NCI-H2107 treated with DMSO at 0.1 percent for 48 hours (cell line): ENCODE results near the gene COBL.

Experiments used
- DNase-seq: peaks from one replicate; lab custom pipeline; 2025; ENCODE audit not compliant: unreplicated experiment; lab: John Stamatoyannopoulos, UW

The COBL gene

DNA sequence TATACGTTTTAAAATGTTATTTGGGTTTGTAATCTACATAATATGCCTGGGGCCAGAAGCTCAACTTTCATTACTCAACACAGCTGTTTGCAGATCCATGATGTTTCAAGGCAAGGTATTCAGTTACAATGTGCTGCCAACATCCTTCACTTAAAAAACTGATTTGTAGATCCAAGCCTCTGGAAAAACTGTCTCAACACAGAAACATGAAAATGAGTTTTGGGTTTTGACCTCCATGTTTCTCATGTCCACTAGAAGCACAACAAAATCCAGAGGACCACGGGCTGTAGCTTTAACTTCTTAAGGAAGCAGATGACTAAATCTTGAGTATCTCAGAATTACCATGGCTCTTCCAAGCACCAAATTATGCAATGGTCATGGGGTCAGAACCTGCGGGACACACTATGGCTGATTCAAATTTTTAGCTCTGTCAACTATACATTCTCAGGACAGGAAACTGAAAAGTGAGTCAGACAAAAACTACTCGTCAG lies 286.9 kb downstream of the COBL start:
- DNase-seq, result no peak

DNA sequence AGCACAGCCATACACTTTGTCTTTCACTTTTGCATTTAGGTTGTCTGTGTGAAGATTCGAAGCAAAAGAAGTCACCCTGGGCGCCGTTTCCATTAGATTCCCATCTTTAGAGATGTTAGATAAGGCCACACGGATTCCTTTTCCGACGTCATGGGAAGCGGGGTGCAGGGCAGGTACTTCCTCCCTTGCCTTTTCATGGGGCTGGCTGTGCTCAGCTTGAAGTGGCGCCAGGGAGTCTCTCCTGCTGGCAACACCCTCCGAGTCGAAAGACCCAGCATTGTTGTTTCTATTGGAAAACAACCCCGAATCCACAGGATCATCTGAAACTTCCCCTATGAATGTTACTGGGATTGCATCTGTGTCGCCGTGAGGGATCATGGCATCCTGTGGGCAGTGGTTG lies 287.5 kb downstream of the COBL start:
- DNase-seq, result no peak

DNA sequence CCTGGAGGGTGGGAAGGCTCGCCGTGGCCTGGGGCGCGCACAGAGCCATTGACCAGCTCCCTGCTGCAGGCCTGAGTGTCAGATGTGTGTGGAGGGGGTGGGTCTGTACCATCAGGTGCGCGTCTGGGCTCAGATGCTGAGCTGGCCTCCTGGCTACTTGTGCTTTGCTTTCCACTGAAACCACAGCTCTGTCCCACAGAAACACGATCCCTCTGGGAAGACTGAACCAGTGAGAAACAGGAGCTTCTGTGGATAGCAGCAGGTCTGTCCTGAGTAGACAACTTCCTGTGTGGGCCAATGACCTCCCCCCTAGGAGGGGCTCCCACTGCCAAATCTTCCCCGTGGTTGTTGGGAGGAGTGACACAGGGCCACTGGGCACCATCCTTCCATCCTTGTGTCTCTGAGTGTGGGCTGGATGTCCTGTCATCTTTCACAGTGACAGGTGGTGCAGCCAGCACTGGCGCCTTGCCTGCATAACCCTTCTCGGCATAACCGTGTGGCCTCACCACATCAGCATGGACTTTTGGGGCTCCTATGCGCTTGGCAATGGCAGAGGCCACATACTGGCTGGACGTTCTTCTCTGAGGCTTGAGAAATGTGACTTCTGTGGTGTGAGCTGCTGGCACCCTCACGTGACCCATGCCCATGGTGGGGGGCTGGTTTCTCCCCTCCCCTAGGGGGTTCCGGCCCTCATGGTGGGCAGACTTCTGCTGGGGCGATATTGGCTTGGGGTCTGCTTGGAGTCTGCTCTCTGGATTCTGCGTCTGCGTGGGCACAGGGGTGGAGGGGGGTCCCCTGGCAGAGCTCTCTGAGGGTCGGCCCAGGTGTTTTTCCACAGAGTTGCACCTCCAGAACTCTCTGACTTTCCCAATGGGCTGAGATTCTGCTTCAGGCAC lies 288.4 kb downstream of the COBL start:
- DNase-seq, result no peak

DNA sequence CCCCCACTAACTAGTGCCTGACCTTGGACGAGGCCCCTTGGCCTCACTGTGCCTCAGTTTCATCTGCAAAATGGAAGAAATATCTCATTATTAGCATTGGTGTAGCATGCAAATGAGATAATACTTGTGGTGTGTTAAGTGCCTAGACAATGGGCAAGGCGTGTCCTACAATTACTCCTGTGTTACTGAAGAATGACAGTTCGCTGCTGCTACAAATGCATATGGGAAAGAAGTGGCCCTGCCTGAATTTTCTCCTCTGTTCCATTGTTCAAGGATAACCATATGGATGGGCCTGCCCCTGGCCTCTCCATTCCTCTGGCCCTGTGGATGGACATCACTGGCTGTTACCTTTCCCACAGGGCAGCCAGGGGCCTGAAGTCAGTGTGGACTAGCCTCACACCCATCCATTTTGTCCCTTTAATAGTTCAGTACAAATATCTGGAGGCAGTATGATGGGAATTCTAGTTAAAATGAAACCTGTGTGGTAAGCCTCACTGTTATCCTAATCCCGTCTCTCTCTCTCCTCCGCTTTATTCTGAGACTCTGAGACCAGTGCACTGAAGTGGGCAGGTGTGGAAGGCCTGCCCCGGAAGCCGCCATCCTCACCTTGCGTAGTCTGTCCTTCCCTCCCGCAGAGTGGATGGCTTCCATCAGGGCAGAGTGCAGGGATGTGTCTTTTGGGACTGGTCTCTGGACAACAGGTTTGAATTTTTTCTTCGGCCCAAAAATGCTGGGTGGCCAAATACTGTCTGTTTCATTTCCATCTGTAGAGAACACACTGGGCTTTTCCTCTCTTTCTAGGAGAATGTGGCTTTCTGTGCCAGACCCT lies 289.3 kb downstream of the COBL start:
- DNase-seq, result no peak

DNA sequence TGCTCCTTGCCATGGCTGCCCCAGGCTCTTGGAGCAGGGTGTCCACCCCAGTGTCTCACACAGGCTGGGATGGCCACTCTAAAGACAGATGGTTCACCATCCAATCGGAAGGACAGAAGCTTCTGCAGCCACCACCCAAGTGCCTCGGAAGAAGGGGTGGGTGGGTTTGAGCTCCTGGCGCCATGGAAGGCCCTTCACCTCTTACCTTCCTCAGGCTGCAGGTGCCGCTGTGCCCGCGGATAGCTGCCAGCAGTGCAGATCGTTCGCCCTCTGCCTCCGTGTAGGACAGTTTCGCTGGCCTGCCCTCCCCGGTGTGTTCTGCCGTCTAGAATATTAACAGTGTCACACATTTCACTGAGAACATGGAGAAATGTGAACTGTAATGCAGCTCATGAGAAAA lies 290.3 kb downstream of the COBL start:
- no peak for DNase-seq

DNA sequence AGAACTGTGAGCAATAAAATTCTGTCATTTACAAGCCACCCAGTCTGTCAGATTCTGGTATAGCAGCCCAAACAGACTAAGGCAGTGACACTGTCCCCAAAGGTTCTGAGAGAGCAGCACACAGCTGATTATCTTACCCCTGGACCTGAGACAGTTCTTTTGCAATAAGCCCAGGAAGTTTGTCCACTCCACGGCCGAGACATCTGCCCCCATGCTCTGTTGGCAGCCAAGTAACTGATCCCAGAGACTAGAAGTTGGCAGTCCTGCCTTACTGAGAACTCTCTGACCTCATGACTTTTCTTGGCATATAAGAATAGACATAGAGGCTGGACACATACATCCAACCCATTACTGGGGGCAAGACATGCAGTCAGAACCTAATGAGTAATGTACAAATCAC lies 290.9 kb downstream of the COBL start:
- DNase-seq, result no peak

DNA sequence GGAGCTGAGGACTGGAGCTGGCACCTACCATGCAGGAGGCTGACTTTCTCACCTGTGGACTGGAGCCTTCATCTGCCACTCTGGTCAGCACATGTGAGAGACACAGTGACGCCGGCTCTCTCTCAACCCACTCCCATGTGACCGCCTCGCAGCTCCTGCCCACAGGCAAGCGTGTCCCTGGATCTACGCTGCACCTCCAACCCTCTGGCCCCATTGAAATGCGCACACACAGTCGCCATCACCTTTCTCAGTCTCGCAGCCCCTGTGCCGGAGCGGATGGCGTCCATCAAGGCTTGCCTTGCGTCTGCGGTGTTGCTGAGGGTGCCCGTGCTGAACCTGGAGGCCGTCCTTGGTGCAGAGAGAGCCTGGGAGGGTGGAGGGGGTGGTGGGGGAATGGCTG lies 291.7 kb downstream of the COBL start:
- no peak for DNase-seq

DNA sequence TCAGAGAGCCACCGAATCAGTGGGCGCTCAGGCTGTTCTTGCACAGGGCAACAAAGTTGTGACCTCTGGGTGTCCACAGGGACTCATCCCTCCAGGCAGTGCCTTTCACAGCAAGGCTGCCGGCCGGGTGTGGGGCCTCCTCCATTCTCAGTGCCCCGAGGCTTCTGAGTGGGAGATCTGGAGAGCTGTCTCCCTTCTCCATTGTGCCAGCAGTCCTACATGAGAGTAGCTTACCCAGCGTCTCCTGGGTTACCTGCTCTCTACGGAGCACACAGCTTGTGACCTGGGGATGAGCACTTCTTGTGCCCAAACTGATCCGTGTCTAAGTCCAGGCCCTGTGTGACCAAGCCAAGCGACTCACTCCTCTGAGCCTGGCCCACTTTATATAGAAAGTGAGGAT lies 293.1 kb downstream of the COBL start:
- no peak for DNase-seq

DNA sequence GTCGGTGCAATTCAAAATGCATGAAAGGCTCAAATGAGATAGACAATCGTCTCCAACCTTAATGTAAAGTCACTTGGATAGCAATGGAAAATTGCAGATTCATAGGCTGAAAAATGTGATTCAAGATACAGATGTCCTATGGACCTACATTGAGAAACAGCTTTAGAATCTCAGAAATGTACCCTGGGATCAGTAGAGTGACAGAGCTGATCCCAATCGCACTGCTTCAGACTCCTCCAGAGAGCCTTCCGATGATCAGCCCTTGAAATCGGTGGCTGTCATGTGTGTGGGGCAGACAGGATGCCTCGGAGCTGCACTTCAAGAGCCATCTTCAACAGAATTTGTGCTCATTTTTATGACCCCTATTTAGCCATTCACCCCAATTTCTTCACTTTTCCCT lies 293.8 kb downstream of the COBL start:
- no peak for DNase-seq

DNA sequence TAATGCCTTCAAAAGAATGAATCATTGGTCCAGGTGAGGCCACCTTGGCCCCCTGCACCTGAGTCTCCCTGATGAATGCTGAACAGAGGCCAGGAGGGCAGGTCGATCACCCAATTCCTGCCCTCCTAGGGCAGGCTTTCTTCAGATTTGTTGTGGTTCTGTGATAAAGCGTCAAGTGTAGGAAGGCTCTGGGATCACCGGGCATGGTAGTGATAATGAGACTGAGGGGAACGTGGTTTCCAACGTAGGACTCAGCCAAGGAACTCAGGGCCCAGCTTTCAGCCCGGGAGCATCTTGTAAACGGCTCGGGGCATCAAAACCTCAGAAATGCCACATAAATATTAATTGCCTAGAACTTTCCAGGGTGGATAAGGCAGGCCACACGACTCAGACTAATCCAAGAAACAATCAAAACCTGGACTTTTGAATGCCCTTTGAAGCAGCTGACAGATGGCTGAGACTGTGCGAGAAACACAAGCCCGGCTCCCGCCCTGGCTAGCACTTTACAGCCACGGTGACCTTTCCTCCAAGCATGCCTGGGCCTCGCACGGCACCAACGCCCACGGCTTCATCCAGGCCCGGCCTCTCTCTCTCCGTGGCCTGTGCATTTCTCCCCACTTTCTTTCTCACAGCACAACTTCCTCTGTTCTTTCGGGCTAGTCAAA lies 294.6 kb downstream of the COBL start:
- no peak for DNase-seq

DNA sequence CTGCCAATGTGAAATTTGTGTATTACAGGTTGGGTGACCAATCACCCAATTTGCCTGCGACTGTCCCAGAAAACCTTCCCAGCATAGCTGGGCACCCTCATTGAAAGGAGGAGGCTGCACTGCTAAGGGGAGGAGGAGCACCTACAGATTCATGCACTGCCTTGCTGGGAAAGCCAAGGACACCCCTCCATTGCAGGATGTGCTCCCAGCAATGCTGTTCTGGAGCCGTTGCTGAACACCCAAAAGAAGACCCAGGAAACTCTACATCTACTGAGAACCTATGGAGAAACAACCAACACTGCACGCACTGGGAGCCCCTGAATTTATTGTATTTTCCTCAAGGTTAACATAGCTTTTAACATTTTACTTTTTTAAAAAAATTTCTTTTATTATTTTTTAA lies 295.7 kb downstream of the COBL start:
- no peak for DNase-seq

DNA sequence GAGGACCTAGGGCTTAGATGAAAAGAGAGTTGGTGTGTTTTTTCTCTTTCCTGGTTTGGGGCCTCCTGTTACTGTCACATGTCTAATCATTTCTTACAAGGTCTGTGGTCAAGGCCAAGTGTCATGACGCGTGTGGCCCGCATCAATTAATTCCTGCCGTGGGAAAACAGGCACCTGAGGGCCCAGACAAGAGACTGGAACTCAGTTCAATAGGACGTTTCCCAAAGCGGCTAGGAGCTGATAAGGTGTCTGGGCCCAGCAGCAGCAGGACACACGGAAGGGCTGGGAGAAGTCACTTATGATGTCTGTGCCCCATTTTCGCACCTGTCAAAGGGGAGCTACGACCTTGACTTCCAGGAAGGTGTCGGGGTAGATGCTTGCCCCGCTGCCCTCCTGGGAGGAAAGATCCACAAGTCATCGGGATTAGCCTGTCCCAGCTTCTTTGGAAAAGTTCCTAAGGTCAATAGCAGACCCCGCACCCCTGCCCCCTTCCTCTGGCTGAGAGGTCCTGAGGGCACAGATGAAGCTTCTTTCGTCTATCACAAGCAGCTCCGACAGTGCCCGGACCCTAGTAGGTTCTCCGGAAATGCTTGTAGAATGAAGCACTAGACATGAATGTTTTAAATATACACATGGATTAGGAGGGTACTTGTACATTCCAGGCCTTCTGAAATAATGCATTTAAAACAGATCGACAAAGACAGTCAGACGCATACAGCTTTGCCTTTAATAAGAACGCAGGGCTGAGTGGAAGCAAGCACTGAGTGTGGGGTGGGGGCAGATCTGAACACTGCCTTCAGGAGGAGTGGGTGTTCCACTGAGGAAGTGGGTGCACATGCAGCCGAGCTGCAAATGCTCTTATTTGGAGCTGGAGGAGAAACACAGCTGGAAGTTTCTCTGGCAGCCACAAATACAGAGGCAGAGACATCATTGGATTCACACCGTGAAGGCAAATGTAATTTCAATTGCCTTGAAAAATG lies 296.4 kb downstream of the COBL start:
- DNase-seq, result no peak

DNA sequence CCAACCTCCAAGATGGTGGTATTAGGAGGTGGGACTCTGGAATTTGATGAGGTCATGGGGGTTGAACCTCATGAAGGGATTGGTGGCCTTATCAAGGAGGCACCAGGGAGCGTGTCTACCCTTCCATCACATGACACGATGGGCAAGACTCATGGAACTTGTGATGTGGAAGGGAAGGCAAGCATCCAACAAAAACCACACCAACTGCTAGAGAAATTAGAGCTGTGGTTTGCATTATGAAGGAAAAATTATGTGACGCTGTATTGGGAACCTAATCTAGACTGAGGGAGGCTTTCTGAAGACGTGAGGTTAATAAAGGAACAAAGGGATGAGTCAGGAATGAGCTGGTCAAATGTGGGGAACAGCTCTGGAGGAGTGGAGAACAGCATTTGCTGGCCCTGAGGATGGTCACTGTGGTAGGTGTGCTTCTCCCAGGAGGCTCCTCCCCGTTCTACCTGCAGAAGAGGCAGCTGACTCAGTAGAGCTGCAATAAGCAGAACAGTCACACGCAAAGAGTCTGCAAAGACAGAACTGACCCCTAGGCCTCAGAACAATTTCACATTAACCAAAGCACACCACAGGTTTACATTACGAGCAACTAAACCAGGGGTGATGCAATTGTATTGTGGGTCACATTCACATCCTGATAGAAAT lies 297.3 kb downstream of the COBL start:
- DNase-seq, result no peak

DNA sequence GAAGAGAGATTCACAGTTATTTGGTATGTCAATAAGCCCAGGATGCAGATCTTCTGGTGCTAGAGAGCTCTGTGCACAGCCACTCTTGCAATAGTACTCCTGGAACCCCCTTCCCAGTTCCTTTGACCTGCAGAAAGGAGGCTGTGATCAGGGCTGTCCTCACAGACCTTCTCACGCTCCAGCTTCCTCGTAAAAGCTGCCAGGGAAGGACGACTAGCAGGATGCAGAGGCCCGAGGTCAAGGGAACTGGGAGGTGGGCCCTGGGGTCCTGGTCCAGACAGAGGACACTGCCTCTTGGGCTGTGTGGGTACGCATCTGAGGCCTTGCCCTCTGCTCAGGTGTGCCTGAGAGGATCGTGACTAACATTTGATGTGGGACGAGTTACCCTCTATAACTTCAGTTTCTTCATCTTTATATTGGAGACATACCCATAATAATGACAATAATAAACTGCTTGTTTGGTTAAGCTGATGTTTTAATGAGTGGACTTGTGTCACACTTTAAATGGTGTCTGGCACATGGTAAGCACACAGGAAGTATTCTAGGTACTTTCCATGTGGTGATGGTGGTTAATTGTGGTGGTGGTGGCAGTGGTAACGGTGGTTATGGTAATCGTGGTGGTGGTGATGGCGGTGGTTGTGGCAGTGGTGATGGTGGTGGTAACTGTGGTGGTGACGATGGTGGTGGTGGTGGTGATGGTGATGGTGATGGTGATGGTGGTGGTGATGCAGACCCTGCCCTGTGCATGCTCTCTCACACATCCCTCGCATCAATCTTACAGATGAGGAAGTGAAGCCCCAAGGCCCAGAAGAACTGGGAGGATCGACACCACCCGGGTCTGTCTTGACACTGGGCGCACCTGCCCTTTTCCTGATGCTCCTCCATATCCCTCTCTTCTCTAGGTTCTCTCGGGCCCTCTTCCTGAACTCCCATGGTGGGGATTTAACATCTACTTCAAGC lies 298.8 kb downstream of the COBL start:
- DNase-seq, result no peak

DNA sequence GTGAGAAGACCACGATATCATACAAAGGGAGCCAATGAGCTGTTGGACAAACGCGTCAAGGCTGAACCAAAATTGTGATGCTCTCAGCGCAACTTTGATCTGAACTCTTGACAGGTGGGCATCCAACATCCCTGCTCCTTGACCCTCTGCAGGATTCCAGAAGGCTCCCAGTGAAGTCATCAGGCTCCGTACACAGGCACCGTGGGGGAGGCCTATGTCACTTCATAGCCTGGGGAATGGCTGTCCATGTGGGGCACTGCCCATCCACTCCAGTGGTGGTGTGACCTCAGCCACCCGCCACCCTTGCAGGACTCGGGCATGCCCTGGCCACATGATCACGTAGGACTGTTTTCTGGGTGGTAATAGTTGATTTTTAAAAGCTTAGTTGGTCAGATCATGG lies 300.1 kb downstream of the COBL start:
- no peak for DNase-seq

DNA sequence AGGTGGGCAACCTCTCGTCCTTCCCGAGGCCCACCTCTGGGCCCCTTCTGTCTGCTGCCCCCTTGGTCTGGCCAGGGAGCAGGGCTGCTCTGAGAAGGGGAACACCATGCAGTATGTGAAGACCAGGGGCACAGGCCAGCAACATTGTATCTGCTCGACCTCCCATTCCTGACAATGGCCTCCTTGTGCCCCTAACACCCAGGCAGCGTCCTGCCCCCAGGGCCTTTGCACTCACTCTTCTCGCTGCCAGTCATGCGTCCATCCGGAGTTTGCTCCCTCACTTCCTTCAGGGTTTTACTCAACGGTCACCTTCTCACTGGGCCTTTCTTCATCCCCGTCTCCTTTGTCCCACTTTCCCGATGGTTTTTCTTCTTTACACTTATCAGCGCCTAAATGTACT lies 301.0 kb downstream of the COBL start:
- no peak for DNase-seq

DNA sequence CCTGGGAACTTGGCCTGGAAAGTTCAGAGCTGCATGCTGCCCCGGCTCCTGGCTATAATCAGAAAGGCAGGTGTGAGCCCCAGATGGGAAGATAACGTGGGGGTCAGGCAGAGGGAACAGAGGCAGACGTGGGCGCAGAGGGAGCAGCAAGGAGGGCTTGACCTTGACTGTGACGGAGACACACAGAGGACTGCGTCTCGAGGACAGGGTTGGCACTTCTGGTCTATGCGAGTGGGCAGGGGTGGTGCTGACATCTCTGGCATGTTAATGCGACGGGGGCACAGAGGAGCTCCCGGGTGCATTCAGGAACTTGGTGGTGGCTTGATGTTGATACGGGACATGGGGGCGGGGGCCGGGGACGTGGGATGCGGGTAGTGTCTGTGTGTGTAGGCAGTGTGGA lies 301.8 kb downstream of the COBL start:
- DNase-seq, result no peak

DNA sequence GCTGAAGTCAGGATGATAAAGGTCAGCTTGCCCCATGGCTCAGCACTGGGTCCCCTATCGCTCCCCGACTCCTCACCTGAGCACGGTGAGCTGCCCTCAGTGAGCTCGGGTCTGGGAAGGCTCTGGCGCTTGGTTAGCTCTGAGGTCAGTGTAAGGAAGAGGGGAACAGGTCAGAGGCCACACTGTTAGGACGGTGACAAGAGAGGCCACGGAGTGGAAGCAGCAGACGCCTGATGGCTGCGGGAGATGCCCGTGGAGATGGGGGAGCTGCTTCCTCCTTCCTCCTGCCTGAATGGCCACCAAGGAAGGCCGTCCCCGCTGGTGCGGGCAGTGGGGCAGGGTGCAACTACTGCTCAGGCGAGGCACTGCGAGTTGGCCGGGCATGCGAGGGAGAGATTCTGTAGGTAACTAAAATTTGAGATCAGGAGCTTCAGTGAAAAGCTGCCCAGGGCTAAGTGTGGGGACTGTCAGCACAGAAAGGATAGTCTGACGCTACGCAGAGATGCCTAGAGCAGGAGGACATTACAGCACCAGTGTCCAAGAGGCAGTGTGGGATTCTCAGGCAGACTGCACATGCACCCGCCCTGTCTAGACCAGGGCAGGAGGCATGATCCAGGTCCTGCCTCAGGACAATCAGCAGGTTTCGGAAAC lies 302.6 kb downstream of the COBL start:
- no peak for DNase-seq
